ENCODE data around the gene FNDC10. TPM values are rescaled to one million over a fixed set of nuclear protein-coding genes. Genes with fewer than 3 reads are reported as not detected.
"Not testable (repeated sequence)": the region's sequence is repeated elsewhere in the genome, so short reads cannot be mapped to it uniquely, and the experiment has no call there.

FNDC10 gene
- total RNA-seq, 1 donor from 2014 or later = 4.1 TPM

GRCh38 chr1:1599030-1599934, 653 bp downstream of the FNDC10 start:
- no peak for DNase-seq (ENCODE audit: low spot score)

GRCh38 chr1:1598720-1599029, 1.3 kb downstream of the FNDC10 start:
- no peak for DNase-seq (ENCODE audit: low spot score)

GRCh38 chr1:1598051-1598719, 1.8 kb downstream of the FNDC10 start:
- DNase-seq (ENCODE audit: low spot score) = no peak

GRCh38 chr1:1597275-1597930, 2.5 kb downstream of the FNDC10 start:
- no peak for DNase-seq (ENCODE audit: low spot score)

GRCh38 chr1:1596493-1597274, 3.3 kb downstream of the FNDC10 start:
- no peak for DNase-seq (ENCODE audit: low spot score)

GRCh38 chr1:1595341-1595740, 4.6 kb downstream of the FNDC10 start:
- DNase-seq (ENCODE audit: low spot score) = not testable (repeated sequence)

GRCh38 chr1:1594602-1595260, 5.2 kb downstream of the FNDC10 start:
- DNase-seq (ENCODE audit: low spot score) = no peak

GRCh38 chr1:1593834-1594601, 5.9 kb downstream of the FNDC10 start:
- DNase-seq (ENCODE audit: low spot score) = no peak

- DNase-seq (ENCODE audit: low spot score) = no peak
Measured at GRCh38 chr1:1591452-1591851, 8.5 kb downstream of the FNDC10 start.

GRCh38 chr1:1583347-1584010, 16.5 kb downstream of the FNDC10 start:
- no peak for DNase-seq (ENCODE audit: low spot score)

GRCh38 chr1:1582585-1583346, 17.2 kb downstream of the FNDC10 start:
- no peak for DNase-seq (ENCODE audit: low spot score)

GRCh38 chr1:1578371-1578940, 21.5 kb downstream of the FNDC10 start:
- DNase-seq (ENCODE audit: low spot score) = no peak

- no peak for DNase-seq (ENCODE audit: low spot score)
Measured at GRCh38 chr1:1577367-1578011, 22.4 kb downstream of the FNDC10 start.

GRCh38 chr1:1574721-1575537, 25.0 kb downstream of the FNDC10 start, which contains the start of gene SSU72:
TSS of gene SSU72 (minus strand) at chr1:1574863. CDS start at chr1:1574557, 306 bp downstream.
- DNase-seq (ENCODE audit: low spot score) = peak; percentile 92

GRCh38 chr1:1573843-1574720, 25.9 kb downstream of the FNDC10 start:
- DNase-seq (ENCODE audit: low spot score) = no peak

GRCh38 chr1:1569341-1569740, 30.6 kb downstream of the FNDC10 start:
- DNase-seq (ENCODE audit: low spot score) = no peak
